ENCODE data around the gene PPP1R27. TPM values are rescaled to one million over a fixed set of nuclear protein-coding genes. Genes with fewer than 3 reads are reported as not detected.

The PPP1R27 gene
- total RNA-seq, 2 donors from 2014 or later: not detected

- no peak for TF ChIP-seq CTCF (IDR thresholded peaks at IDR 0.05)
- ATAC-seq (ENCODE audit: insufficient number of reproducible peaks, low FRiP score, low read depth) (no peak), DNase-seq (ENCODE audit: low spot score) (no peak)
- Histone ChIP-seq H3K4me3 (no peak overlapping the region), H3K9me3 (no peaks in the 10 kb centered on the region), H3K4me1 (ENCODE audit: control insufficient read depth in 1 of 2, low read depth in 2 of 2) (peaks cover 12 to 23% of the 10 kb centered on the region in 2 donors), H3K36me3 (peaks cover 41% of the 10 kb centered on the region), H3K27ac (no peak overlapping the region), H3K27me3 (replicated peaks; ENCODE audit: insufficient read depth) (no peaks in the 10 kb centered on the region)
Observed at GRCh38 chr17:81854974-81855774, 20.3 kb upstream of the PPP1R27 start.

GRCh38 chr17:81852237-81852636, 17.4 kb upstream of the PPP1R27 start:
- Histone ChIP-seq H3K36me3 (peaks cover 52% of the 10 kb centered on the region), H3K4me1 (ENCODE audit: control insufficient read depth in 1 of 2, low read depth in 2 of 2) (peaks cover 0 to 5% of the 10 kb centered on the region in 2 donors), H3K27ac (no peak overlapping the region), H3K4me3 (no peak overlapping the region), H3K27me3 (replicated peaks; ENCODE audit: insufficient read depth) (no peaks in the 10 kb centered on the region), H3K9me3 (no peaks in the 10 kb centered on the region)
- no peak for ATAC-seq (ENCODE audit: insufficient number of reproducible peaks, low FRiP score, low read depth)
- DNase-seq (ENCODE audit: low spot score): no peak
- no peak for TF ChIP-seq CTCF (IDR thresholded peaks at IDR 0.05)

- Histone ChIP-seq H3K27me3 (replicated peaks; ENCODE audit: insufficient read depth) (no peaks in the 10 kb centered on the region), H3K27ac (no peak overlapping the region), H3K4me3 (no peak overlapping the region), H3K4me1 (ENCODE audit: control insufficient read depth in 1 of 2, low read depth in 2 of 2) (peaks cover 0 to 5% of the 10 kb centered on the region in 2 donors), H3K9me3 (no peaks in the 10 kb centered on the region), H3K36me3 (peaks cover 60% of the 10 kb centered on the region)
- TF ChIP-seq CTCF (IDR thresholded peaks at IDR 0.05): no peak
- no peak for DNase-seq (ENCODE audit: low spot score)
- no peak for ATAC-seq (ENCODE audit: insufficient number of reproducible peaks, low FRiP score, low read depth)
Observed at GRCh38 chr17:81851423-81851822, 16.6 kb upstream of the PPP1R27 start.

- Histone ChIP-seq H3K4me3 (no peak overlapping the region), H3K27ac (no peak overlapping the region), H3K4me1 (ENCODE audit: control insufficient read depth in 1 of 2, low read depth in 2 of 2) (no peaks in the 10 kb centered on the region), H3K9me3 (no peaks in the 10 kb centered on the region), H3K27me3 (replicated peaks; ENCODE audit: insufficient read depth) (no peaks in the 10 kb centered on the region), H3K36me3 (peaks cover 71% of the 10 kb centered on the region)
- ATAC-seq (ENCODE audit: insufficient number of reproducible peaks, low FRiP score, low read depth): no peak
- DNase-seq (ENCODE audit: low spot score): no peak
- TF ChIP-seq CTCF (IDR thresholded peaks at IDR 0.05): no peak
Observed at GRCh38 chr17:81849457-81849856, 14.6 kb upstream of the PPP1R27 start.

GRCh38 chr17:81846743-81847689, 12.2 kb upstream of the PPP1R27 start:
- H3K4me1 ChIP-seq (ENCODE audit: control insufficient read depth in 1 of 2, low read depth in 2 of 2): no peaks in the 10 kb centered on the region
- ATAC-seq (ENCODE audit: insufficient number of reproducible peaks, low FRiP score, low read depth) (no peak), DNase-seq (ENCODE audit: low spot score) (no peak)
- H3K36me3 ChIP-seq: peaks cover 69% of the 10 kb centered on the region
- no peak overlapping the region for H3K4me3 ChIP-seq
- no peaks in the 10 kb centered on the region for H3K9me3 ChIP-seq
- no peaks in the 10 kb centered on the region for H3K27me3 ChIP-seq (replicated peaks; ENCODE audit: insufficient read depth)
- no peak for TF ChIP-seq CTCF (IDR thresholded peaks at IDR 0.05)
- no peak overlapping the region for H3K27ac ChIP-seq

All from thoracic aorta (tissue), 2 donors.